H9 (cell line): Measurements from ENCODE around the gene ACAP2. TPM values are rescaled to one million over a fixed set of nuclear protein-coding genes. Genes with fewer than 3 reads are reported as not detected.

ENCODE experiments used
- DNase-seq: peaks from one replicate; pipeline ENCODE4 v3.0.0-alpha.2; 2017
- H2AFZ ChIP-seq: one replicate; pipeline ENCODE4 v1.6.1; 2013; ENCODE audit warnings: mild to moderate bottlenecking, low read length, control low read depth, moderate library complexity
- H2AK5ac ChIP-seq: 2 replicates; pipeline ENCODE4 v1.6.1; 2013; ENCODE audit warnings: low read length, control low read depth, mixed read lengths; ENCODE audit not compliant: insufficient read length
- H2BK120ac ChIP-seq: one replicate; pipeline ENCODE4 v1.6.1; 2013; ENCODE audit warnings: low read depth, mild to moderate bottlenecking, low read length, control low read depth, inconsistent platforms; ENCODE audit not compliant: poor library complexity, severe bottlenecking
- H2BK12ac ChIP-seq: 2 replicates; pipeline ENCODE4 v1.6.1; 2013; ENCODE audit warnings: low read length, control low read depth, mixed read lengths, low read depth; ENCODE audit not compliant: insufficient read length
- H2BK15ac ChIP-seq: 2 replicates; pipeline ENCODE4 v1.6.1; 2013; ENCODE audit warnings: low read depth, low read length, control low read depth
- H2BK20ac ChIP-seq: one replicate; pipeline ENCODE4 v1.6.1; 2013; ENCODE audit warnings: low read depth, mild to moderate bottlenecking, low read length, control low read depth, inconsistent platforms; ENCODE audit not compliant: poor library complexity, severe bottlenecking
- H2BK5ac ChIP-seq: 2 replicates; pipeline ENCODE4 v1.6.1; 2013; ENCODE audit warnings: low read length, control low read depth, mixed read lengths; ENCODE audit not compliant: insufficient read length
- H3K14ac ChIP-seq: 2 replicates; pipeline ENCODE4 v1.6.1; 2013; ENCODE audit warnings: low read length, control low read depth; ENCODE audit not compliant: insufficient read depth
- H3K18ac ChIP-seq: 2 replicates; pipeline ENCODE4 v1.6.1; 2013; ENCODE audit warnings: low read depth, mild to moderate bottlenecking, mixed read lengths, low read length, control low read depth; ENCODE audit not compliant: insufficient read length
- H3K23ac ChIP-seq: 2 replicates; pipeline ENCODE4 v1.6.1; 2013; ENCODE audit warnings: low read length, control low read depth, mixed read lengths, low read depth; ENCODE audit not compliant: insufficient read length
- H3K23me2 ChIP-seq: 2 replicates; pipeline ENCODE4 v1.6.1; 2013; ENCODE audit warnings: low read depth, mild to moderate bottlenecking, mixed read lengths, low read length, control low read depth; ENCODE audit not compliant: insufficient read length, poor library complexity, severe bottlenecking
- H3K27ac ChIP-seq: 2 replicates; pipeline ENCODE4 v1.5.1; 2013; ENCODE audit warnings: low read length, control low read depth, mixed read lengths, low read depth; ENCODE audit not compliant: insufficient read length
- H3K27me3 ChIP-seq: 2 replicates; pipeline ENCODE4 v1.6.1; 2013; ENCODE audit warnings: low read length, control low read depth, inconsistent platforms; ENCODE audit not compliant: insufficient read depth
- H3K4ac ChIP-seq: 2 replicates; pipeline ENCODE4 v1.6.1; 2013; ENCODE audit warnings: low read depth, mild to moderate bottlenecking, control low read depth, inconsistent platforms, low read length, moderate library complexity
- H3K4me1 ChIP-seq: 2 replicates; pipeline ENCODE4 v1.6.1; 2013; ENCODE audit warnings: low read length, control low read depth, inconsistent platforms; ENCODE audit not compliant: insufficient read depth
- H3K4me2 ChIP-seq: 2 replicates; pipeline ENCODE4 v1.6.1; 2013; ENCODE audit warnings: low read length, control low read depth, mixed read lengths; ENCODE audit not compliant: insufficient read length, insufficient read depth
- H3K56ac ChIP-seq: 2 replicates; pipeline ENCODE4 v1.6.1; 2013; ENCODE audit warnings: low read depth, mild to moderate bottlenecking, mixed read lengths, low read length, control low read depth; ENCODE audit not compliant: insufficient read length
- H3K79me1 ChIP-seq: 2 replicates; pipeline ENCODE4 v1.6.1; 2013; ENCODE audit warnings: low read depth, mild to moderate bottlenecking, moderate library complexity, low read length, control low read depth, inconsistent platforms; ENCODE audit not compliant: insufficient read depth, poor library complexity, severe bottlenecking
- H3K79me2 ChIP-seq: 2 replicates; pipeline ENCODE4 v1.6.1; 2013; ENCODE audit warnings: low read length, control low read depth, inconsistent platforms; ENCODE audit not compliant: insufficient read depth
- H3K9ac ChIP-seq: 2 replicates; pipeline ENCODE4 v1.6.1; 2013; ENCODE audit warnings: low read length, control low read depth, mixed read lengths; ENCODE audit not compliant: insufficient read length; ENCODE audit errors: extremely low read depth
- H3K9me3 ChIP-seq: one replicate; pipeline ENCODE4 v1.6.1; 2013; ENCODE audit warnings: low read depth, low read length, inconsistent platforms; ENCODE audit not compliant: control insufficient read depth
- H3T11ph ChIP-seq: one replicate; pipeline ENCODE4 v1.6.1; 2013; ENCODE audit warnings: mild to moderate bottlenecking, low read length, control low read depth, inconsistent platforms
- H4K20me1 ChIP-seq: one replicate; pipeline ENCODE4 v1.6.1; 2013; ENCODE audit not compliant: control insufficient read depth, insufficient read length, insufficient read depth
- H4K5ac ChIP-seq: 2 replicates; pipeline ENCODE4 v1.6.1; 2013; ENCODE audit warnings: low read depth, mild to moderate bottlenecking, mixed read lengths, low read length, control low read depth; ENCODE audit not compliant: insufficient read length
- H4K8ac ChIP-seq: replicated peaks from 2 replicates; pipeline ENCODE4 v1.6.1; 2013; ENCODE audit warnings: low read length, control low read depth, mixed read lengths, low read depth; ENCODE audit not compliant: insufficient read length
- H4K91ac ChIP-seq: 2 replicates; pipeline ENCODE4 v1.6.1; 2013; ENCODE audit warnings: low read depth, mild to moderate bottlenecking, moderate library complexity, mixed read lengths, low read length, control low read depth; ENCODE audit not compliant: insufficient read length
- H3K27ac Mint-ChIP-seq, 3 experiments: 2 replicates in 2 of 3; 3 replicates in 1 of 3; pipeline ENCODE4 v1.8.0; 2020 to 2021; ENCODE audit warnings: mixed read lengths in 3 of 3, mild to moderate bottlenecking in 1 of 3, moderate library complexity in 1 of 3
- H3K27me3 Mint-ChIP-seq: 2 replicates; pipeline ENCODE4 v1.8.0; 2021; ENCODE audit warnings: low read depth, mild to moderate bottlenecking, moderate library complexity, mixed read lengths
- H3K36me3 Mint-ChIP-seq, 3 experiments: 2 replicates in 2 of 3; 3 replicates in 1 of 3; pipeline ENCODE4 v1.8.0; 2020 to 2021; ENCODE audit warnings: low read depth in 3 of 3, mixed read lengths in 3 of 3; ENCODE audit not compliant: insufficient read depth in 1 of 3
- H3K4me1 Mint-ChIP-seq, 2 experiments: 2 replicates each; pipeline ENCODE4 v1.8.0; 2020; ENCODE audit warnings: mixed read lengths in 2 of 2
- H3K4me3 Mint-ChIP-seq, 2 experiments: 2 replicates in 1 of 2; 3 replicates in 1 of 2; pipeline ENCODE4 v1.8.0; 2020 to 2021; ENCODE audit warnings: mild to moderate bottlenecking in 2 of 2, mixed read lengths in 2 of 2, moderate library complexity in 1 of 2
- H3K9me3 Mint-ChIP-seq, 2 experiments: 2 replicates in 1 of 2; 3 replicates in 1 of 2; pipeline ENCODE4 v1.8.0; 2020; ENCODE audit warnings: mild to moderate bottlenecking in 2 of 2, mixed read lengths in 2 of 2, moderate library complexity in 1 of 2
- WGBS: extraction: QIAGEN DNeasy Blood & Tissue Kit; methylation state at CpG from one replicate; pipeline ENCODE4 v1.1.7; 2013; ENCODE audit warnings: missing lambda C conversion rate, low lambda C conversion rate, mixed read lengths; ENCODE audit not compliant: insufficient read length; ENCODE audit errors: extremely low coverage; 5-methylcytosine and 5-hydroxymethylcytosine counted together
- total RNA-seq: library from RNA; stranded (reverse); gene quantifications from 2 replicates; pipeline ENCODE4 v1.2.1, GENCODE V29; 2021
- TF ChIP-seq, protein P1 (sequence below): fragments of 200-600 bp; sonication (generic); conservative IDR thresholded peaks from 3 replicates; pipeline ENCODE4 v1.8.0; 2021; ENCODE audit warnings: antibody characterized with exemption, mild to moderate bottlenecking

ACAP2 gene
- total RNA-seq, 1 experiment from 2014 or later, result 30.8 TPM

DNA sequence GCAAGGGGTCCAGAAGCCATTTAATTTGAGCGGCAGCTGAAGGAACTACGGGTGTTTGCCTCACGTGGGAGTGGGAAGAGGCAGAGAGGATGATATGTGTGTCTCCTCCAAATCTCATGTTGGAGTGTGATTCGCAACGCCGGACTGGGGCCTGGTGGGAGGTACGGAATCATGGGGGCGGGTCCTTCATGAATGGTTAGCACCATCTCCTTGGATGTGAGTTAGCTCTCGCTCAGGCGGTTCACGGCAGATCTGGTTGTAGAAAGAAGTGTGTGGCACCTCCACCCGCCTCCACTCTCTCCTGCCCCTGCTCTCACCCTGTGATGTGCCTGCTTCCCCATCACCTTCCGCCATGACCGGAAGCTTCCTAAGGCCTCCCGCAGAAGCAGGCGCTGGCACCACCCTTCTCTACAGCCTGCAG is 197.3 kb downstream of the ACAP2 start:
- Histone ChIP-seq H3K9me3 (no peaks in the 10 kb centered on the region), H3K14ac (no peak overlapping the region), H3K23ac (no peak overlapping the region), H3K18ac (no peak overlapping the region), H3K4ac (no peak overlapping the region), H3K4me2 (no peak overlapping the region), H3K9ac (no peak overlapping the region), H3K27me3 (no peaks in the 10 kb centered on the region), H4K20me1 (no peaks in the 10 kb centered on the region), H3K79me1 (peaks cover 3% of the 10 kb centered on the region), H3K4me1 (no peaks in the 10 kb centered on the region; the same call in 1 of the 2 replicates), H4K8ac (no peak overlapping the region), H4K91ac (no peak overlapping the region), H3K27ac (no peak overlapping the region), H2BK5ac (no peak overlapping the region), H3K79me2 (peaks cover 3% of the 10 kb centered on the region; the same call in 1 of the 2 replicates), H3K56ac (no peak overlapping the region), H2BK12ac (no peak overlapping the region), H2AFZ (no peak overlapping the region), H3K23me2 (no peaks in the 10 kb centered on the region), H2AK5ac (no peak overlapping the region), H2BK15ac (no peak overlapping the region), H2BK120ac (no peak overlapping the region), H4K5ac (no peak overlapping the region), H3T11ph (no peak overlapping the region), H2BK20ac (no peak overlapping the region)
- Mint-ChIP-seq H3K36me3 (peaks cover 13 to 25% (median 25%) of the 10 kb centered on the region in 3 experiments; a peak in 6 of 7 replicates), H3K27me3 (no peaks in the 10 kb centered on the region; the same call in none of the 2 replicates), H3K4me1 (peaks cover 12 to 19% of the 10 kb centered on the region in 2 experiments), H3K9me3 (0 out of 5 replicates have a peak, but pooled peaks cover 0 to 3% of the 10 kb centered on the region in 2 experiments), H3K4me3 (no peak overlapping the region), H3K27ac (peak overlapping the region in 1 of 3 experiments; percentile 44; a peak in 3 of 7 replicates)
- TF ChIP-seq, protein P1, sequence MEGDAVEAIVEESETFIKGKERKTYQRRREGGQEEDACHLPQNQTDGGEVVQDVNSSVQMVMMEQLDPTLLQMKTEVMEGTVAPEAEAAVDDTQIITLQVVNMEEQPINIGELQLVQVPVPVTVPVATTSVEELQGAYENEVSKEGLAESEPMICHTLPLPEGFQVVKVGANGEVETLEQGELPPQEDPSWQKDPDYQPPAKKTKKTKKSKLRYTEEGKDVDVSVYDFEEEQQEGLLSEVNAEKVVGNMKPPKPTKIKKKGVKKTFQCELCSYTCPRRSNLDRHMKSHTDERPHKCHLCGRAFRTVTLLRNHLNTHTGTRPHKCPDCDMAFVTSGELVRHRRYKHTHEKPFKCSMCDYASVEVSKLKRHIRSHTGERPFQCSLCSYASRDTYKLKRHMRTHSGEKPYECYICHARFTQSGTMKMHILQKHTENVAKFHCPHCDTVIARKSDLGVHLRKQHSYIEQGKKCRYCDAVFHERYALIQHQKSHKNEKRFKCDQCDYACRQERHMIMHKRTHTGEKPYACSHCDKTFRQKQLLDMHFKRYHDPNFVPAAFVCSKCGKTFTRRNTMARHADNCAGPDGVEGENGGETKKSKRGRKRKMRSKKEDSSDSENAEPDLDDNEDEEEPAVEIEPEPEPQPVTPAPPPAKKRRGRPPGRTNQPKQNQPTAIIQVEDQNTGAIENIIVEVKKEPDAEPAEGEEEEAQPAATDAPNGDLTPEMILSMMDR, result no peak
- no peak for DNase-seq
- no CpG with 5 or more reads among the region's 16 CpGs for WGBS
